Ovary (tissue), 9 donors: ENCODE results near the gene ZNF827. TPM values are rescaled to one million over a fixed set of nuclear protein-coding genes. Genes with fewer than 3 reads are reported as not detected.

ENCODE experiments used
- DNase-seq, 5 donors: peaks; one replicate each; pipeline ENCODE4 v3.0.0-alpha.2; 2019 to 2020
- H3K27ac ChIP-seq, 2 donors: fragments of 200-600 bp; one replicate each; pipeline versions ENCODE4 v1.5.1 to v1.8.0; 2019 to 2022
- H3K27me3 ChIP-seq: fragments of 200-600 bp; one replicate; pipeline ENCODE4 v1.8.0; 2022
- H3K36me3 ChIP-seq: fragments of 200-600 bp; sonication (generic); one replicate; pipeline ENCODE4 v1.5.1; 2019
- H3K4me1 ChIP-seq: one replicate; pipeline ENCODE4 v1.8.1; 2013; ENCODE audit warnings: mild to moderate bottlenecking, moderate library complexity; ENCODE audit not compliant: insufficient read depth
- H3K4me3 ChIP-seq: fragments of 200-600 bp; sonication (generic); one replicate; pipeline ENCODE4 v1.5.1; 2017
- H3K9me3 ChIP-seq, 2 donors: fragments of 200-600 bp in 1 of 2; sonication (generic) in 1 of 2; one replicate each; pipeline versions ENCODE4 v1.5.1 to v1.8.1; 2013 to 2019; ENCODE audit warnings: mild to moderate bottlenecking in 1 of 2, moderate library complexity in 1 of 2
- CTCF ChIP-seq, 3 donors: fragments of 450-650 bp in 2 of 3; fragments of 200-600 bp in 1 of 3; IDR thresholded peaks; one replicate each; pipeline versions ENCODE4 v1.5.1 to v1.8.0; 2016 to 2022; ENCODE audit warnings: antibody characterized with exemption in 3 of 3, mild to moderate bottlenecking in 1 of 3
- EP300 ChIP-seq: sonication (generic); formaldehyde crosslinking; IDR thresholded peaks from one replicate; pipeline ENCODE4 v1.6.1; 2017; ENCODE audit warnings: antibody characterized with exemption
- POLR2A ChIP-seq: fragments of 450-650 bp; IDR thresholded peaks from one replicate; pipeline ENCODE4 v1.6.1; 2017; ENCODE audit warnings: antibody characterized with exemption, mild to moderate bottlenecking, moderate library complexity
- WGBS, 3 donors: extraction: QIAGEN DNeasy Blood & Tissue Kit in 1 of 3; methylation state at CpG; one replicate each; pipeline versions ENCODE4 v1.1.5 to v1.1.7; 2013 to 2017; 5-methylcytosine and 5-hydroxymethylcytosine counted together
- intact Hi-C, 4 donors: fragments of 100-400 bp; cut with DNase I; formaldehyde crosslinking; loops; one replicate each; pipeline versions ENCODE4 v1.11.0 to v1.15.1; 2022 to 2023
- polyA plus RNA-seq, 2 donors: library from polyadenylated mRNA; stranded (reverse); fragments of 200-250 nt in 1 of 2; fragments of 350-450 nt in 1 of 2; fragmentation: Illumina TruSeq in 1 of 2; extraction: RNeasy Lipid Tissue Mini Kit (QIAGEN cat#74804) in 1 of 2; gene quantifications; one replicate each; pipeline ENCODE4 v1.2.3, GENCODE V29; 2013 to 2014
- total RNA-seq, 7 donors: library from RNA; depleted of rRNA in 2 of 7; stranded (reverse); fragments of >200 nt in 2 of 7; fragmentation: NEBNext Ultra II Directional in 3 of 7; extraction: Animal tissue kit (Norgen Biotek cat#: 25700) in 3 of 7; gene quantifications; one replicate each; pipeline versions ENCODE4 v1.1.0 to v1.2.4, GENCODE V29; 2016 to 2023
- donor health status: DM: no; HTN: no; CAD: no; lungs with moderate emphysema.
- donor health status: DM: no; HTN: no; CAD: no.
- donor health status: Bipolar disorder and iron deficiency.
- donor health status: DM: yes; HTN: yes; CAD: no.
- donor health status: DM: no; HTN: no; CAD: no.
- donor health status: DM: yes; HTN: yes; CAD: no.

Gene ZNF827
- total and polyA plus RNA-seq, 9 donors, result 7.8 to 36.0 (median 20.0) TPM

GRCh38 chr4:145843148-145843547, 95.5 kb downstream of the ZNF827 start:
- no peak for DNase-seq
- WGBS, 3 donors, result 49 to 60% (median 55%) methylated on average over 4 of the region's 4 CpGs
- intact Hi-C loops, result no loop called here

GRCh38 chr4:145842224-145842887, 96.3 kb downstream of the ZNF827 start:
- TF ChIP-seq POLR2A (no peak), CTCF (IDR thresholded peaks at IDR 0.05) (no peak), EP300 (no peak)
- H3K27me3 ChIP-seq, result no peaks in the 10 kb centered on the region
- no peaks in the 10 kb centered on the region for H3K4me1 ChIP-seq
- no peak for DNase-seq
- WGBS, 3 donors, result 91 to 92% (median 91%) methylated on average over 11 of the region's 11 CpGs
- intact Hi-C loops, result no loop called here
- no peak overlapping the region for H3K27ac ChIP-seq
- no peaks in the 10 kb centered on the region for H3K36me3 ChIP-seq
- no peaks in the 10 kb centered on the region for H3K9me3 ChIP-seq
- no peak overlapping the region for H3K4me3 ChIP-seq

More at GRCh38 chr4:145843148-145843547, 95.5 kb downstream of the ZNF827 start:
- Histone ChIP-seq H3K4me3 (no peak overlapping the region), H3K27me3 (no peaks in the 10 kb centered on the region), H3K9me3 (no peaks in the 10 kb centered on the region), H3K27ac (no peak overlapping the region), H3K4me1 (no peaks in the 10 kb centered on the region), H3K36me3 (no peaks in the 10 kb centered on the region)
- TF ChIP-seq CTCF (IDR thresholded peaks at IDR 0.05) (no peak), EP300 (no peak), POLR2A (no peak)

- intact Hi-C loops, result no loop called here
- H3K4me1 ChIP-seq, result no peaks in the 10 kb centered on the region
- no peak for TF ChIP-seq EP300
- no peak for TF ChIP-seq POLR2A
- no peak for TF ChIP-seq CTCF (IDR thresholded peaks at IDR 0.05)
- 95 to 98% (median 96%) methylated on average over 3 of the region's 3 CpGs for WGBS, 3 donors
- no peak overlapping the region for H3K4me3 ChIP-seq
- DNase-seq, result no peak
- no peaks in the 10 kb centered on the region for H3K27me3 ChIP-seq
- no peaks in the 10 kb centered on the region for H3K9me3 ChIP-seq
- H3K36me3 ChIP-seq, result no peaks in the 10 kb centered on the region
- H3K27ac ChIP-seq, result no peak overlapping the region
Measured at GRCh38 chr4:145840801-145841200, 97.8 kb downstream of the ZNF827 start.

- Histone ChIP-seq H3K27ac (no peak overlapping the region), H3K27me3 (no peaks in the 10 kb centered on the region), H3K4me1 (no peaks in the 10 kb centered on the region), H3K36me3 (no peaks in the 10 kb centered on the region), H3K9me3 (no peaks in the 10 kb centered on the region), H3K4me3 (no peak overlapping the region)
- TF ChIP-seq EP300 (no peak), CTCF (IDR thresholded peaks at IDR 0.05) (no peak), POLR2A (no peak)
- intact Hi-C loops, result no loop called here
- WGBS, 3 donors, result 61 to 64% (median 62%) methylated on average over 3 of the region's 3 CpGs
- no peak for DNase-seq
Measured at GRCh38 chr4:145840162-145840768, 98.4 kb downstream of the ZNF827 start.
